Measurements from ENCODE around the gene PCP4.

GRCh38 chr21:39954570-39954969 is 87.3 kb downstream of the PCP4 start:
- TF ChIP-seq REST (IDR thresholded peaks at IDR 0.05) = no peak
- no peak for TF ChIP-seq NR3C1 (IDR thresholded peaks at IDR 0.05)

Data from A549 (cell line).